GM18526 (cell line): ENCODE measurements around the gene FZD4.

Experiments
- POLR2A ChIP-seq: IDR thresholded peaks from 3 replicates; pipeline ENCODE4 v1.6.1; 2011; ENCODE audit not compliant: insufficient read length; ENCODE audit errors: extremely low read depth

Gene FZD4

DNA sequence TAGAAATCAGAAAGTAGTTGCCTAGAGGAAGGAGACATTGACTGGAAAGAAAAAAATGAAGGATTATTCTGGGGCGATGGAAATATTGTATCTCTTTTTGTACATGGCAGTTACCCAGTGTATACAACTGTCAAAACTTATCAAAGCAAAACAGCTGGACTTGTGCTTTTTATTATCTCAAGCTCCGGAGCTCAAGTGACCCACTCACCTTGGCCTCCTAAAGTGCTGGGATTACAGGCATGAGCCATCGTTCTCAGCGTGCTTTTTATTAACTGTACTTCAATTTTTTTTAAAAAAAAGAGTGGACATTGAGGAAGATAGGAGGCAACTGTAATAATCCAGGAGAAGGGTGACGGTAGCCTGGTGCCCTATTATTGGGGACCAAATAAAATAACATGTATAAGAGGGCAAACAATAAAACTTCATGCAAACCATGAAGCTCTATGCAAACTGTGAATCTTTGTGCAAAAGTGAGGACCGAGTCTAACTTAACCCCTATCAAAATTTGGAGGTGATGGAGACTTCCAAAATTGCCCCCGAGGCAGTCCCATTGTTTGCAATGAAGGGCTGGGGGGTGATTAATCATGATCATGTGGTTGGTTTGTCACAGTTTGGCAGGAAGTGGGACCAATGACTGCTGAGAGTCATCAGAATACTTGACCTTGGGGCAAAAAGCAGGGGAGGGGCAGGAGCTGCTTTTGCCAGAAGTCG, 23.5 kb downstream of the FZD4 start:
- no peak for TF ChIP-seq POLR2A

DNA sequence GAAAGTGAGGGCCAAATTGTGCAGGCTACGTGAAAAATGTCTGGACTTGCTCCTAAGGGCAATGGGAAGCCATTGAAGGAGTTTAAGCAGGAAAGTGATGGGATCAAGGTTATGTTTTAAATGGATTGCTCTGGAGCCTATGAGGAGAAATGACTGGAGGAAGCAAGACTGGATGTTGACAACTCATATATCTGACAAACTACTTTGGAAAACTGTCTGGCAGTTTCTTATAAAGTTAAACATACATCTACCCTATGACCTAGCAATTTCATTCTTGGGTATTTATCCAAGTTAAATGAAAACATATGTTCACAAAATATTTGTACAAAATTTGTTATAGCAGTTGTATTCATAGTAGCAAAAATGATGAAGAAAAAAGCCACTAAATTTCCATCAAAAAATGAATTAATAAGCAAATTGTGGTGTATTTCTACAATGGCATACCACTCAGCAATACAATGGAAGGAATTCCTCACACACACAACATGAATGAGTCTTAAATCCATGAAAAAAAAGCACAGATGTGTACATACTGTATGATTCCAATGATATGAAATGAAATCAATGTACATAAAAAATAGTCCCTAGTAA, 24.1 kb downstream of the FZD4 start:
- no peak for TF ChIP-seq POLR2A

DNA sequence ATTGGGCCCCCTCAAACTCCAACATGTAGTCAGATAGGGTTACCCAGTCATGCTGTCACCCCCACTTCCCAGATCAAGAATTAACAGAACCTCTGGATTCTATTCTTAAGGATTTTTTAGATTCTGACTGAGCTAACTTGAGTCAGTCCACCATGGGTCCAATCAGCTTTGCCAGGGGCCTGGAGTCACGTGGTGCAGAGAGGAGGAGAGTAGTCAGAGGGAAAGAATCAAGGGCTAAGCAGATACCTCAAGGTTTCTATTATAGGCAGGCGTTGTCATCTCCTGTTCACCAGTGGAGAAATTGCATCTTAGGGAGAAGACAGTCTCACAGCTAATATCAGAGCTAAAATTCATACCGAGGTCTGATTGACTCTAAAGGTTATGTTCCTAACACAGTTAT, 28.2 kb downstream of the FZD4 start:
- TF ChIP-seq POLR2A = no peak

DNA sequence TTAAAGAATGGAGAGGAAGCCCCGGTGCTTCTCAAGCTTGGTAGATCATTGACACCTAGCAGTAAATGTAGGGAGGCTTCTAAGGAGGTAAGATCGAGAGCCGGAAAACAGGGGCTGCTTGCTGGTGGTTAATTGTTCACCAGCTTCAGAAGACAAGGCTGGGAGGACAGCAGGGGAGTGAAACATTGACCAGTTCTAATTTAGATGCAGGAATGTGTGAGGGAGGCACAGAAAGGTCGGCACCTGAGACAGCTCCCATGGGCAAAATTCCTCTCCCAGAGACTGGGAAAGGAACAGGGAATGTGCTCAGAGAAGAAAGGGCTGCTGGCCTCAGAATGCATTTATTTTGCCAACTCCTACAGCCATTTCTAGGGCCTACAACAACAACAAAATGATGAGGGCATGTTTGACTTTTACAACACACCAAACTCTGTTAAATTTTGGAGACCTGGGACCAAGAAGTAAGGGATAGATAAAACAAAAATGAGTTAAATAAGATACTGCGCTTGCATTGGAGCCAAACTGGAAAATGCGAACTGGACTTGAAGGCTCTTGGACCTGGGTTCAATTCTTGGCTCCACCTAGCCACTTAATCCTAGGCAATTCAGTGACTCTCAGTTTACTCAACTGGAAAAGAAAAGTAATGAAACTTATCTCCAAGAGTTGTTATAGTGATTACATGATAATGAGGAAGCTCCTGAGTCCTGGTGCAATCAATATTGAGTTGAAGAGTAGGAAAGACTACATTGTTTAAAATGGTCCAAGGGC, 31.0 kb downstream of the FZD4 start:
- no peak for TF ChIP-seq POLR2A

DNA sequence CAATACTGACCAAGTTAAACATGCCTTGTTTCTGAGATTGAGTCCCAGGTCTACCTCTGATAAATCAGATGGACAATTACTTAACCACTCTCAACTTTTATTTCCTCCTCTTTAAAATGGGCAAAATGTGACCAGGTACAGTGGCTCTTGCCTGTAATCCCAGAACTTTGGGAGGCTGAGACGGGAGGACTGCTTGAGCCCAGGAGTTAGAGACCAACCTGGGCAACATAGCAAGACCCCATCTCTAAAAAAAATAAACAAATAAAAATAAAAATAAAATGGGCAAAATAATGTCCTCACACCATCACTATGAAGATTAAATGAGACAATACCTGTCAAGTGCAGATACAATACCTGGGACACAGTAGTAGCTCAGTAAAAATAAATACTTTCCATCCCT, 33.0 kb downstream of the FZD4 start:
- no peak for TF ChIP-seq POLR2A

DNA sequence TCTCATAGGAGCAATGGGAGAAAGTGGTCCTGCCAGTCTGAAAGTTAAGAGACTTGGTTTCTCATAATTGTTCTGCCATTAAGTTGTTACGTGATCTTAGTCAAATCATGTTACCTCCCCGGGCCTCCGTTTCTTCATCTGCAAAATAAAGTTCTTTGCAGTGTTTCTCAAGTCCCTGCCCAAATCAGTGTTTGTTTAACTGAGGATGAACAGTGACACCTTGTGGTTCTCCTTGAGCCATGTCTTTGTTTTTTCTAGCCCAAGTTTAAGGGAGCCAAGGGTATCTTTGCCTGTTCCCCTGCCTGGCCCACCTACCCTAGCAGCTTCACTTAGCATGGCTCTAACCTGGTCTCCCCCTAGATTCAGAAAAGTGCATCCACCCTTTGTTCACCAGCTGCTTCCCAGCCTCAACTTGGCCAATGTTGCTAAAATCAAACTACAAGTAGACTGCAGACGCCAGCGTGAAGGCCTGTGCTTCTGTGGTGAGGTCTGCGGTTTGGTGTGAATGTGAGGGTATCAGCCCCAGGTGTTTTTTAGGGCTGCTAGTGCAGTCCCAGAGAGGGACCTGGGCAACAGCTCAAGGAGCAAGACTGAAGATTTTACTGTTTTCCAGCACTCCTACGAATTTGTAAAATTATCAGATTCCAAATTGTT, 35.5 kb downstream of the FZD4 start:
- TF ChIP-seq POLR2A = no peak

DNA sequence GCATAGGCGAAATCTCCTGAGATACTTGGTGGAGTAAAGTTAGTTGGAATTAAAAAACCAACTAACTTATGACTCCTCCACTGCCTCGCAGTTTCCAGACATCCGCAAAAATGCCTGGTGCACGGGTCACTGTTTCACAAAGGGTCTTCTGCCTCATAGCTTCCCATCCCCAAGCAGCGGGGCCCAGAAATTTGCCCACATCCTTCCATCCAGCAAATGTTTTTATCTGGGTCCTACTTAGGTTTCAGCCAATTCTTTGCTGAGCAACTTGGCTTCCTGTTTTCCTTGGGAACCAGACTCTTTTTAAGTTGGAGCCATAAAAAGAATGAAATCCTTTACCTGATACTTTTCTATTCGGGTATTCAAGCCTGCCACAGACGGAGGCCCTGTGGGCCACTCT, 36.2 kb downstream of the FZD4 start:
- TF ChIP-seq POLR2A = no peak

DNA sequence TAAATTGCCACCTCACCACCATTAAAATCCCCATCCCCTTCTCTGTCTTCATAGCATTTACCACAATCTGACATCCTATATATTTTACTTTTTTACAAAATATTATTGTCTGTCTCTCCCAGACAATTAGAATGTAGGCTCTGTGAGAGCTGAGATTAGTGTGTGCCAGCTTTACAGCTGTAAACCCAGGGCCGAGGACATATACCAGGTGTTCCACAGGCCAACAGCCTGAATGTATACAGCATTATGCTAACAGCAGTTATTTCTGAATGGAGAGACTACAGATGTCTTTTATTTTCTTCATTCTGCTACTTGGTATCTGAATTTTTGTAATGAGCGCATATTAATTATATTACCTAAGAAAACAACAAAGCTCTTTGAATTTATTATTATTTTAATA, 36.7 kb downstream of the FZD4 start:
- no peak for TF ChIP-seq POLR2A

DNA sequence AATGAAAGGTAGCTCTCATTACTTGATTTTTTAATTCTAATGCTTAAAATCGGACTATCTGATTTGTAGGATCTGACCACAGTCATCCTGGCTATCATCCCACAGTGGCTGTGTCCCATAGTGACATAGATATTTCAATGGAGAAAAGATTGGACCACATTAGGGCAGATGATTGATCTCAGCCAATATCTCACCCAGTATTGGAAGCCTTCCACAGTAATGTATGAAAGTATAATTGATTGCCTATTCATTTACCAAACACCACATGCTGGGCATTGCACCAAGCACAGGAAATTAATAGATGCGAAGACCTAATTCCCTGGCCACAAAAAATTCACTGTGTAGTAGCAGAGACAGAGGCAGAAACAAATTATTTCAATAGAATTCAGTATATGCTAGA, 37.6 kb downstream of the FZD4 start:
- no peak for TF ChIP-seq POLR2A

DNA sequence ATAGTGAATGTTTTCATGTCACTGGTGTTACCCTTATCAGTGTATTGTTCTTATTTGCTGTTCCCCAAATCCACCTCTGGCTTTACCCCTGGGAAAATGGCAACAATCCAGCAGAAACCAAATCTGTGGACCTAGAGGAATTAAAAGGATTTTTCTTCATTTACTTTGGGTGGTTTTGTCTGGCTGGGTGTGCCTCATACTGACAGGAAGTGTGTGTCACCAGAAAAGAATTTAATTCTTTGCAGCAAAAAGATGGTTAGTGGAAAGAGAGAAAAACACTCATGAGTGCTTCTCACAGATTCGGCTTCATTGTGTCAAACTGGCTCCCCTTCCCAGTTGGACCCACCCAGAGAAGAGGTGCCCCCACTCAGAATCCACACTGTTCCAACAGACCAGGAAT, 38.9 kb downstream of the FZD4 start:
- TF ChIP-seq POLR2A = no peak

DNA sequence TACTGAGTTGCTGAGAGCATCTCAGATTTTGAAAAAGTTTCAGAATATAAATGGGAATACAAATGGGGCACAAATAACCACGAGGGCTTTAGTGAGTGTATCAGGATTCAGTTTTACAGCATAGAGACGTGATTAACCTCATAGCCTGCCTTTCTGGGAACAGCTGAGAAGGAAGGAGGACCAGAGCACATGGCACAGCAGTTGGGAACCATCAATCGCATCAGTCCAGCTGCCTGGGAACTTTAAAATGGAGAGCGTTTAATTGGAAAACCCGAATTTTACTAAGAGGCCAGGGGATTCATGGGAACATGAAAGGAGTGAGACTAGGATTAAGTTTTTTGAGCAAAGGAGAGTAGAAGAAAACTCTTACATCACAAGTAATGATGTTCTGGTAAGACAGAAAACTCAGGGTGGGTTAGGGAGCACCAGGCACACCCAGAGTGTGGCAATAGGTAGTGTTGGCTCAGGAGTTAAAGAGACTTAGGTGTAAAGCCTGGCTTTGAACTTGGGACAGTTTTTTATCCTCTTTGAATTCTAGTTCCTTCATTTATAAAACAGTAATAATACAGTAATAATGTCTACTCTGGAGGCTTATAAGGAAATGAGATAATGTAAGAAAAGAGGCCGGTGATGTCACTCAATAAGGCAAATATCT, 40.2 kb downstream of the FZD4 start:
- no peak for TF ChIP-seq POLR2A

DNA sequence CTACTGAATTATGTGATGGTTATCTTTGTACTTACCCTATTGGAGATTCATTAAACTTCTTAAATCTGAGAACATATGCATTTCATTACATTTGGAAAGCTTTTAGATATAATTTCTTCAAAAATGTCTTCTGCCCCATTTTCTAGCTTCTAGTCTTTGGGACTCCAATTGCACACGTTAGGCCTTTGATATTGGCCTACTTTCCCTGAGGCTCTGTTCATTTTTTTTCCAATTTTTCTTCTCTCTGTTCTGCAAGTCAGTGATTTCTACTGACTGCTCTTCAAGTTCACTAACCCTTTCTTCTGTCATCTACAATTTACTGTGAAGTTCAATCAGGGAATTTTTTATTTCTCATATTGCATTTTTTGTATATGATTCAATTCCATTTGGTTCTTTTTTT, 43.0 kb downstream of the FZD4 start:
- no peak for TF ChIP-seq POLR2A

DNA sequence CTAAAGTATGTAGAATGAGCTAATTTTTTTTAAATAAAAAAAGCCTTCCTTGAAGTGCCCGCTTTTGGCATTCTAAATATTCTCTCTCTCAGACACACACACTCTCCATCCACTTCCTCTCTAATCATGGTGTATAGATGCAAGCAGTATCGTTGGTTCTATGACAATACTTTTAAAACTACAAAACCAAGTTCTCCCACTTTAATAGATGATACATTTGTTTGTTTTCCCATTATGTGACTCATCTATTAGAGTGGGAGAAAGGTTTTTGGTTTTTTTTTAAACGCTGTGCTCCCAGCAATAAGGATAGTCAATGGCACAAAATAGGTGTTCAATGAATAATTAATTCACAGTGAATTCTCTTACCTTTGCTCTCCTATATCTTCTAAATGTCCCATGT, 44.6 kb downstream of the FZD4 start:
- no peak for TF ChIP-seq POLR2A

DNA sequence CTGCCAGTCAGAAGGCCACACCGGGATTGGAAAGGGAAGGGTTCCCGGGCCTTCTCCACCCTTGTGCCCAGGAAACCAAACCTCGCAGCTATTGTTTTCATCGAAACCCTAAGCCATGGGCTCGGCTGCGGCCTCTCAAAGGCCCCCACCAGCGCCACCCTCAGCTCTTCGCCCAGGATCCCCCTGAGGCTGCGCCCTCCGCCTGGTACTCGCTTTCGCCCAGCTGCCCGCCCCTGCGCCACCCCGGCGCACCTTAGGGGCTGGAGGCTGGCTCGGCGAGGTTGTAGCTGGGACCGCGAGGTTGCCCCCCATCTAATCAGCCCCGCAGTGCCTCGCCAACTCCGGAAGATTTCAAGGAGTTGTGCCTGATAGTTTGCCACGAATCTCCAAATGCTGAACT, 49.0 kb downstream of the FZD4 start:
- no peak for TF ChIP-seq POLR2A

DNA sequence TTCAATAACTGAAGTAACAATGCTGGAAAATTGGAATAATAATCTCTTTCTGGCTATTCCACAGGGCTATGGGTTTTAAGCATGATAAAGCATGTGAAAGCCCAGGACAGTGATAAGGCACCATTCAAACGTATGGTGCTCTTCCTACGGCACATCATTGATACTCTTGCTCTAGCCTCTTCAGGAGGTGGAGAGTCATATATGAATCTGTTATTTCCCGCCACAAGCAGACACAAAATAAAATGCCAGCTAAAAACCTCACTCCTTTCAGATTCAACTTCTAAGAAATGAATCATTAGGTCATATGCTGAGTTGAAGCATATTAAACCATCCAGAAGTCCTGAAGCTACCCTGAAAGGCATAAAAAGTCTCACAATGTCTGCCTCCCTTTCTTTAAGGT, 49.9 kb downstream of the FZD4 start:
- no peak for TF ChIP-seq POLR2A

DNA sequence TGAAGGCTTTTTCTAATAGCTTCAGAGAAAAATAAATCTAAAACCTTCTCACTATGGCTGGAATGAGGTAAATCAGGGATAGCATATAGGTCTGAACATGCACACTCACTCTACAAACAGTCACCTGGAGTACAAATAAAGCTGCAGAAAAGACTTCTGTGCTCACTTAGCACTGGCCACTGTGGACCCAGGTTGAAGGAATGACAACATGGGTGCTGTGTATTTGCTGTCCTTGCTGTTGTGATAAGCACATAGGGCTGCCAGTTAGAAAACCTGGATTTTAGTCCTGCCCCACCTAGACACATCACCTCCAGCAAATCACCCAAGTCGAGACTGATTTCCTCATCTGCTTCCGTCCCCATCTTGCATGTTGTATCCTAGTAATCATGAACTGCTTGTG, 51.2 kb downstream of the FZD4 start:
- no peak for TF ChIP-seq POLR2A

DNA sequence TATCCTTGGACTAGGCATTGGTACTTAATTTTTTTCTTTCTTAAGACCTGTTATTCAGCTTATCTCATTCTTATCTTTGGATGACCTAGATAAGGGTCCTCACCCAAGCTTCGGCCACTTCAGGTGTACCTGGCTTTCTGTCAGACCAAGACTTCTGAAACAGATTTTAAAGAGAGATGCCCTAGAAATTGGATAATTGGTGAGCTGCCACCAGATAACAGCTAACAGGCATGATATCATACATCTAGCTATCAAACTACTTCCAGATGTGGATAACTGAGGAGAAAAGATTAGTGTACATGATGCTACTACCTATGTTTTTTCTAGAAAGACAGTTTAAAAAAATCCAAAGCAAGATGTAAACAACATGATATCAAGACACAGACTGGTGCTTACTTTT, 52.9 kb downstream of the FZD4 start:
- TF ChIP-seq POLR2A = no peak
